Right atrium auricular region (tissue), 2 donors: ENCODE data around the gene ZNF628. TPM values are rescaled to one million over a fixed set of nuclear protein-coding genes. Genes with fewer than 3 reads are reported as not detected.

Experiments used
- DNase-seq: peaks from one replicate; pipeline ENCODE4 v3.0.0-alpha.2; 2019; ENCODE audit warnings: low spot score
- H3K27ac ChIP-seq, 2 donors: fragments of 200-600 bp; sonication (generic); 1 replicate in 1 of 2; 2 replicates in 1 of 2; pipeline ENCODE4 v1.5.1; 2016 to 2019
- H3K27me3 ChIP-seq, 2 donors: fragments of 200-600 bp; sonication (generic); one replicate each; pipeline versions ENCODE4 v1.5.1 to v1.6.0; 2017 to 2019
- H3K36me3 ChIP-seq: fragments of 200-600 bp; sonication (generic); one replicate; pipeline ENCODE4 v1.5.1; 2016
- H3K4me1 ChIP-seq, 2 donors: fragments of 200-600 bp; sonication (generic); one replicate each; pipeline versions ENCODE4 v1.5.1 to v1.6.0; 2017 to 2019
- H3K4me3 ChIP-seq, 2 donors: fragments of 200-600 bp; sonication (generic); 1 replicate in 1 of 2; 2 replicates in 1 of 2; pipeline ENCODE4 v1.5.1; 2017 to 2019; ENCODE audit warnings: mild to moderate bottlenecking in 1 of 2, moderate library complexity in 1 of 2
- H3K9me3 ChIP-seq, 2 donors: fragments of 200-600 bp; sonication (generic); one replicate each; pipeline ENCODE4 v1.5.1; 2019
- CTCF ChIP-seq, 2 donors: fragments of 200-600 bp; sonication (generic); IDR thresholded peaks; one replicate each; pipeline ENCODE4 v1.5.1; 2019; ENCODE audit warnings: antibody characterized with exemption in 2 of 2
- total RNA-seq, 2 donors: library from RNA; depleted of rRNA; stranded (reverse); fragments of >200 nt; gene quantifications; one replicate each; pipeline ENCODE4 v1.1.0, GENCODE V29; 2016

The ZNF628 gene
- total RNA-seq, 2 donors from 2014 or later = 5.6 to 13.2 TPM

DNA sequence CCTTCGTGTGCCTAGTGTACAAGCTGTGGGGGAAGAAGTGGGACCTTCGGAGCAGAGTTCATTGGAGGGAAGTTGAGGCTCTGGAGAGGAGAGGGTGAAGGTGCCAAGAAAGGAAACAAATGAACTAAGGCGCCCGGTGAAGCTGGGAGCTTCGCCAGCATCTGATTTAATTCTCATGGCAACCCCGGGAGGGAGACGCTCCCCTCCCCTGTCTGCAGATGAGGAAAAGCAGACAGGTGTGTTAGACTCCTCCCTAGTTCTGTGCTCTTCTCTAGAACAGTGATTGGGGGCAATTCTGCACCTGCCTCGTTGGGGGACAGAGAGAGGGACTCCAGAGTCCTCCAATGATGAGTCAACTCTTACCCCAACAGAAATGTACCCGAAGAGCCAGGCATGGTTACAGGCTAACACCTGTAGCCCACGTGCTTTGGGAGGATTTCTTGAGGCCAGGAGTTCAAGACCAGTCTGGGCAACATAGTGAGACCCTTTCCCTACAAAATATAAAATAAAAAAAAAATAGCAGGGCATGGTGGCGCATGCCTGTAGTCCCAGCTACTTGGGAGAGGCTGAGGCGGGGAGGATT, 16.0 kb downstream of the ZNF628 start:
- DNase-seq = no peak
- no peak overlapping the region for H3K4me3 ChIP-seq
- H3K27me3 ChIP-seq = no peaks in the 10 kb centered on the region
- peak overlapping the region in 1 of 2 donors; percentile 74 for H3K27ac ChIP-seq
- H3K36me3 ChIP-seq = no peaks in the 10 kb centered on the region
- H3K9me3 ChIP-seq = no peaks in the 10 kb centered on the region
- TF ChIP-seq CTCF (IDR thresholded peaks at IDR 0.05) = no peak
- H3K4me1 ChIP-seq = peaks cover 0 to 39% of the 10 kb centered on the region in 2 donors

- TF ChIP-seq CTCF (IDR thresholded peaks at IDR 0.05) = peak in 1 of 2 donors; percentile 24
- Histone ChIP-seq H3K27ac (peak overlapping the region; percentile 74 to 86), H3K36me3 (no peaks in the 10 kb centered on the region), H3K4me1 (peaks cover 0 to 32% of the 10 kb centered on the region in 2 donors), H3K9me3 (no peaks in the 10 kb centered on the region), H3K4me3 (peak overlapping the region in 1 of 2 donors; percentile 44), H3K27me3 (no peaks in the 10 kb centered on the region)
- no peak for DNase-seq
Measured at GRCh38 chr19:55493052-55493644, 16.7 kb downstream of the ZNF628 start.

- H3K36me3 ChIP-seq = no peaks in the 10 kb centered on the region
- no peaks in the 10 kb centered on the region for H3K9me3 ChIP-seq
- peak overlapping the region; percentile 74 to 86 for H3K27ac ChIP-seq
- H3K4me3 ChIP-seq = peak overlapping the region in 1 of 2 donors; percentile 44
- DNase-seq = no peak
- no peaks in the 10 kb centered on the region for H3K27me3 ChIP-seq
- no peak for TF ChIP-seq CTCF (IDR thresholded peaks at IDR 0.05)
- peaks cover 0 to 26% of the 10 kb centered on the region in 2 donors for H3K4me1 ChIP-seq
Measured at GRCh38 chr19:55493645-55494171, 17.3 kb downstream of the ZNF628 start.

GRCh38 chr19:55494172-55494761, 17.9 kb downstream of the ZNF628 start:
- no peaks in the 10 kb centered on the region for H3K27me3 ChIP-seq
- peak overlapping the region; percentile 74 to 86 for H3K27ac ChIP-seq
- no peaks in the 10 kb centered on the region for H3K36me3 ChIP-seq

More at GRCh38 chr19:55494172-55494761, 17.9 kb downstream of the ZNF628 start:
- Histone ChIP-seq H3K4me1 (peaks cover 0 to 23% of the 10 kb centered on the region in 2 donors), H3K4me3 (peak overlapping the region; percentile 23 to 44), H3K9me3 (no peaks in the 10 kb centered on the region)
- TF ChIP-seq CTCF (IDR thresholded peaks at IDR 0.05) = no peak
- DNase-seq = peak; percentile 79
